ENCODE measurements around the gene PLAAT2.
A peak's percentile ranks its signal among the peaks of the same experiment; 100 is the strongest.
"Not testable (repeated sequence)": the region's sequence is repeated elsewhere in the genome, so short reads cannot be mapped to it uniquely, and the experiment has no call there.

PLAAT2 gene

DNA sequence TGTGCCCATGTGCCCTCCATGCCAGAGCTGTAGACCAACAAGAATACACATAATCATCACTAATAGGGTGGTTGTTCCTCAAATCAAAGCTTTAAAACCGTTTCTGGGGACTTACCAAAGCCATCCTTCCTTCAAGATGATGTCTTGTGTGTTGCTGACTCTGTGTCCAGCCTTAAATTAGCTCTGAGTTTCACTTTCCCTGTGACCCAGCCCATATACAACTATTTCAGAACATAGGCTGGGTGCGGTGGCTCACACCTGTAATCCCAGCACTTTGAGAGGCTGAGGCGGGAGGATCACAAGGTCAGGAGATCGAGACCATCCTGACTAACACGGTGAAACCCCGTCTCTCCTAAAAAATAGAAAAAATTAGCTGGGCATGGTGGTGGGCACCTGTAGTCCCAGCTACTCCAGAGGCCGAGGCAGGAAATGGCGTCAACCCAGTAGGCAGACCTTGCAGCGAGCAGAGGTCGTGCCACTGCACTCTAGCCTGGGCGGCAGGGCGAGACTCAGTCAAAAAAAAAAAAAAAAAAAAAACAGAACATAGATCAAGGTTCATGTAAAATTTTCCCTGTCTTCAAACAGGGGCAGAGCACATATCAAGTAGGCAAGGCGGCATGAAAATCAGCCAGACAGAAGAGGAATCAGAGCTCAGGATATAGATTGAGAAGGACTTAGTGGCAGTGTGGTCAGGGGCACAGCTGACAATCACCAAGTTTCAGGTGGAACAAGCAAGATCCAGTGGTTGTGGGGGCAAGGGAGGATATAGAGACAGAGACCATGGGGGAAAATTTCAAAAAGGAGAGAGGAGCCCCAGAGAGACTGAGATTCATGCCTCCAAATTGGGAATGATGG is at the start of gene PLAAT2:
Gene PLAAT2 (minus strand): TSS at position 179 of the 855 bp plus-strand sequence. CDS start 55 bp downstream, at position 124.
- Histone ChIP-seq H3K27ac (ENCODE audit: low read length) (no peak within 1 kb of the TSS), H3K4me3 (ENCODE audit: low read length) (no peak within 1 kb of the TSS), H3K27me3 (ENCODE audit: insufficient read depth, low read length) (no peaks in the 10 kb centered on the region; the same call in 1 of the 2 replicates), H3K9ac (ENCODE audit: low read depth, low read length) (no peak within 1 kb of the TSS), H3K9me3 (ENCODE audit: insufficient read depth, low read depth, low read length) (no peaks in the 10 kb centered on the region), H3K4me1 (ENCODE audit: insufficient read depth, low read length) (peaks cover 10% of the 10 kb centered on the region), H3K36me3 (ENCODE audit: insufficient read depth, low read depth, low read length) (no peaks in the 10 kb centered on the region)

DNA sequence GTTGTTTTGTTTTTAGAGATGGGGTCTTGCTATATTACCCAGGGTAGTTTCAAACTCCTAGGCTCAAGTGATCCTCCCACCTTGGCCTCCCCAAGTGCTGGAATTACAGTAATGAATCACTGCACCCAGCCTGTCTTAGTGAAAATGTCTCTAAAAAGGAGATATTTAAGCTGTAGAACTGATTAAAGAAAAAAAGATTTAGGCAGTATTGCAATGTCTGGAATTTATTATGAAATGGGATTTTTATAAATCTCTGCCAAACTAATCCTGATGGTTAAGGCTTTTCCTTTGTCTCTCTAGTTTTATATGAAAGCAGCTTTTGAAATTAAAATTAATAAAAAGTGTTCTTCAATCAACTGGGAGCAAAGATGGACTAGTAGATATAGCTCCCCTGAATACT is 49.0 kb upstream of the PLAAT2 start:
- H3K9ac ChIP-seq (ENCODE audit: low read depth, low read length), result no peak overlapping the region
- 0 out of 2 replicates have a peak overlapping the region, but pooled peaks have one; percentile 73 for H3K4me3 ChIP-seq (ENCODE audit: low read length)
- H3K4me1 ChIP-seq (ENCODE audit: insufficient read depth, low read length), result peaks cover 30% of the 10 kb centered on the region
- H3K36me3 ChIP-seq (ENCODE audit: insufficient read depth, low read depth, low read length), result no peaks in the 10 kb centered on the region
- no peaks in the 10 kb centered on the region for H3K9me3 ChIP-seq (ENCODE audit: insufficient read depth, low read depth, low read length)
- no peak overlapping the region for H3K27ac ChIP-seq (ENCODE audit: low read length)
- H3K27me3 ChIP-seq (ENCODE audit: insufficient read depth, low read length), result peaks cover 24% of the 10 kb centered on the region; the same call in 1 of the 2 replicates

DNA sequence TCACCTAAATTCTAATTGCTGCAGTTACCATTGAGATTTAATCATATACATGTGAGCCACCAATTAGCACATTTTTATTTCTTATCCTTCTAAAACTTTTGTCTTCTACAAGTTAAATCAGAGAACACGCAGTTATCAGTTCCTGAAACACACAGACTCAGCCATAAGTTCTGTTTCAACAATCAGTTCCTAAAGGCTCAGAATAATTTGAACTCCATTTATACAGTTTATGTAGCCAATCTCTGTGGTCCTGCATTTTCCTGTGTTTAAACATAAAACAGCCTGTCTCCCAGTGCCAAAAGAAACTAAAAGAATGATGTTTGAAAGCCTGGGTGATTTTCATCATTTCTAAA is 48.2 kb upstream of the PLAAT2 start:
- Histone ChIP-seq H3K27me3 (ENCODE audit: insufficient read depth, low read length) (peaks cover 24% of the 10 kb centered on the region; the same call in 1 of the 2 replicates), H3K9me3 (ENCODE audit: insufficient read depth, low read depth, low read length) (no peaks in the 10 kb centered on the region), H3K4me3 (ENCODE audit: low read length) (peak overlapping the region; percentile 46), H3K9ac (ENCODE audit: low read depth, low read length) (no peak overlapping the region), H3K4me1 (ENCODE audit: insufficient read depth, low read length) (peaks cover 30% of the 10 kb centered on the region), H3K27ac (ENCODE audit: low read length) (no peak overlapping the region), H3K36me3 (ENCODE audit: insufficient read depth, low read depth, low read length) (no peaks in the 10 kb centered on the region)

DNA sequence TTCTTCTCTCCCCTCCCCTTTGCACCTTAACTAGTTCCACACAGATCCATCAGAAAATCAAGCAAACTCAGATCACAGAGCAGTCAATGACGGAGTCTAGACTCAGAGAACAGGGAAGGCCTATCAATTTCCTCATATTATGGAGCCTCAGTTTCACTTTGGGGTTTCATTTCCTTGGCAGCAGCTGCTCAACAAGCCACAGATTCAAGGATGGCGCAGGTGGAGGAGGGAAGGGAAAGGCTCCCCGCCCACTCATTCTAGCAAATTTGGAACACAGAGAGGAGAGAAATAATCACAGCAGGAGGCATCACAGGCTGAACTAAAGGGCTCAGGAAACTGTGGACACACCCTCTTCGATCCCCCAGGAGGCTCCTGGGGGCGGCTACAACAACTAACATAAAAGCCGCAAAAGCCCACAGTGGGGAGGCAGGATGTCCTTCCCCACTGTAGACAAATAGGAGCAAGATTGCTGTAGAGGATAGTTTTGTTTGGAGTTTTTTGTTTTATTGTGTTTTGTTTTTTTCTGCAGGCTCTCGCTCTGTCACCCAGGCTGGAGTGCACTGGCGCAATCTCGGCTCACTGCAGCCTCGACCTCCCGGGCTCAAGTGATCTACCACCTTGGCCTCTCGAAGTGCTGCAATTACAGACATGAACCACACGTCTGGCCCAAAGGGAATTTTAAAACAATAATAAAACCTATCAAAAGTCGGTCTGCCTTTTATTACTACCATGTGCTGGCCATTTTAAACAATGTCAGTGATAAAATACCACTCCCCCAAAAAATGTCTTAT is 47.6 kb upstream of the PLAAT2 start:
- H3K9me3 ChIP-seq (ENCODE audit: insufficient read depth, low read depth, low read length), result no peaks in the 10 kb centered on the region
- H3K4me3 ChIP-seq (ENCODE audit: low read length), result peak overlapping the region; percentile 46
- H3K4me1 ChIP-seq (ENCODE audit: insufficient read depth, low read length), result peaks cover 30% of the 10 kb centered on the region
- no peak overlapping the region for H3K27ac ChIP-seq (ENCODE audit: low read length)
- H3K9ac ChIP-seq (ENCODE audit: low read depth, low read length), result no peak overlapping the region; the same call in 1 of the 2 replicates
- H3K36me3 ChIP-seq (ENCODE audit: insufficient read depth, low read depth, low read length), result no peaks in the 10 kb centered on the region
- peaks cover 24% of the 10 kb centered on the region; the same call in 1 of the 2 replicates for H3K27me3 ChIP-seq (ENCODE audit: insufficient read depth, low read length)

DNA sequence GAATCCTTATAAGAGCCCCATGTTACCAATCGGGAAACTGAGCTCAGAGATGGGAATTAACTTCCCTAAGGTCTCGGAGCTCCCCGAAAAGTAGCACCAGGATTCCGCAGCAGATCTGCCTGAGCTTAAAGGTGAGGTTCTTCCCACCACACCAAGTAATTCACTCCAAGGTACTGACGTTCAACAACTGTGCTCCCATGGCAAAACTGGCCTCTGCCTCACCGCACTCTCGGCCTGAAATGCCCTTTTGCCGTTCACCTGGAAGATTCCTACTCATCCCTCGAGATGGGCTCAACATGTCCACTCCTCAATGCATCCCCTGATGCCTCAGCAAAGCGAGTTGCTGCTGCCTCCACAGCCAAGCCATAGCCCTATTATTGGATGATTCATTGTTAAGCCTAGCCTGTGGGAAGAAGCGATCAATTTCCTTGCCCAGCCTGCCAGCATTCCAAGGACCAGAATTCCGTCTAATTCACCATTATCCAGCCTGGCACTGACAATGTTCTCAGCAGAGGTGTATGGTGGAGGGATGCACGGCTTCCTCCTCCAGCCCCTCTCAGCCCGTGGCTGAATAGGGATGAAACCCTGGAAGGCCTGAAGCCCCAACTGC is 46.9 kb upstream of the PLAAT2 start:
- Histone ChIP-seq H3K4me1 (ENCODE audit: insufficient read depth, low read length) (peaks cover 30% of the 10 kb centered on the region), H3K4me3 (ENCODE audit: low read length) (peak overlapping the region; percentile 46; the same call in 1 of the 2 replicates)

DNA sequence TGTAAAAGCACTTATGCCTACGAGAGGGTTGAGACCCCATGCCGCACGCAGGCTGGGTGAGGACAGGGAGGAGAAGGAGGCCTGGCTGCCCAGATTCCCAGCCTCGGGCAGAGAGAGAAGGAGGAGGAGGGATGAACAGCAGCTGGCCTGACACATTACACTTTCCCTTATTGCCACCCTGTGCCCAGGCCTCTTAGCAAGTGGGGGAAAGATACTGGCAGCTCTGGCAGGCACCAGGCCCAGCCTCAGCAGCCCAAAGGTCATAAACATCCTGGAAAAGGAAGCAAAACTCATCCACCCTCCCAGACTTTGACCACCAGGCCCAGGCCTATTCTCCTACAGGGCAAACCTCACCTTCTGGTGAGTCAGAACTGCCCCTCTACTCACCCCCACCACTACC is 46.4 kb upstream of the PLAAT2 start:
- H3K4me1 ChIP-seq (ENCODE audit: insufficient read depth, low read length), result peaks cover 30% of the 10 kb centered on the region
- H3K36me3 ChIP-seq (ENCODE audit: insufficient read depth, low read depth, low read length), result no peaks in the 10 kb centered on the region
- H3K27ac ChIP-seq (ENCODE audit: low read length), result no peak overlapping the region
- peaks cover 24% of the 10 kb centered on the region; the same call in 1 of the 2 replicates for H3K27me3 ChIP-seq (ENCODE audit: insufficient read depth, low read length)
- H3K4me3 ChIP-seq (ENCODE audit: low read length), result no peak overlapping the region
- no peak overlapping the region for H3K9ac ChIP-seq (ENCODE audit: low read depth, low read length)
- no peaks in the 10 kb centered on the region for H3K9me3 ChIP-seq (ENCODE audit: insufficient read depth, low read depth, low read length)

More for the DNA sequence above, 46.9 kb upstream of the PLAAT2 start:
- H3K9me3 ChIP-seq (ENCODE audit: insufficient read depth, low read depth, low read length), result no peaks in the 10 kb centered on the region
- no peak overlapping the region; the same call in 1 of the 2 replicates for H3K9ac ChIP-seq (ENCODE audit: low read depth, low read length)
- no peaks in the 10 kb centered on the region for H3K36me3 ChIP-seq (ENCODE audit: insufficient read depth, low read depth, low read length)
- H3K27ac ChIP-seq (ENCODE audit: low read length), result no peak overlapping the region
- peaks cover 24% of the 10 kb centered on the region; the same call in 1 of the 2 replicates for H3K27me3 ChIP-seq (ENCODE audit: insufficient read depth, low read length)

DNA sequence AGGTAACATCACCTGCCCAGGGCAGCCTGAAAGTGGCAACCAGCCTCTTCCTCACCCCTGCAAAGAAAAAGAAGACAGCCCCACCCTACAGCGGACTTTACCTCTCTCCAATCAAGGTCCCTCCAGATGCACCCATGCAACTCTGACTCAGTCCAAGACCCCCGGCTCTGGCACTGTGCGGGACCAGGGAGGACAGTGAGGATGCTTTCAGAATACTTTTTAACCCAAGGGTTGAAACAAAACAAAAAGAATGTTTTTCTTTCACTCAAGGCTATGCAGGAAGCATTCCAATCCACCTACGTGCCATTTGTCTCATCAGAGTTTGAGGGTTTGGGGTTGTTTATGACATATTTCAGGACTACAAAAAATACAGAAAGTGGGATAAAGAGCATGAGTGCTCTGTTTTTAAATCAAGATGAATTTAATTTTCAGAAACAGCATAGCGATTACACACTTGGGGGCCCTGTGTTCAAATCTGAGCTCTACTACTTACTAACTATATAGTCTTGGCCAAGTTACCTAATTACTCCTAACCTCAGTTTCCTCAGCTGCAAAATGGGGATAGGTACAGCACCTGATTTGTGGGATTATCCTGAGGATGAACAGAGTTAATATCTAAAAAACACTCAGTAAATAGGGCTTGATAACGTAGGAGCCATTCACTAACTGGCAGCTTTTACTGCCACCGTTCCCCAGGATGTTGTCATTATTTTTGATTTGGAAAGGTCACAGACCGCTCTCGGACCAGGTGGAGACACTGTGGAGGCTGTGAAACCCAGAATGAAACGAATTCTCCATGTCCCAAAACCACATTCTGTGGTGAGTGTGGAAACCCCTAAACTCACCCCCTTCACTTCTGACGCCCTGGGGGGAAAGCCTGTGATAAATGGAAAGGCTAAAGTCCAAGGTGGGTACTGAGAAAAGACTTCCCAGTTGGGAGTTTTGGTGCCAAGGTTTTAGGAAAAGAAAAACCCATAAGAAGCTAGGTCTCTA is 45.5 kb upstream of the PLAAT2 start:
- H3K9ac ChIP-seq (ENCODE audit: low read depth, low read length), result no peak overlapping the region
- H3K4me3 ChIP-seq (ENCODE audit: low read length), result no peak overlapping the region
- H3K36me3 ChIP-seq (ENCODE audit: insufficient read depth, low read depth, low read length), result no peaks in the 10 kb centered on the region
- no peak overlapping the region for H3K27ac ChIP-seq (ENCODE audit: low read length)
- H3K9me3 ChIP-seq (ENCODE audit: insufficient read depth, low read depth, low read length), result no peaks in the 10 kb centered on the region
- peaks cover 17% of the 10 kb centered on the region; the same call in 1 of the 2 replicates for H3K27me3 ChIP-seq (ENCODE audit: insufficient read depth, low read length)
- H3K4me1 ChIP-seq (ENCODE audit: insufficient read depth, low read length), result peaks cover 30% of the 10 kb centered on the region

DNA sequence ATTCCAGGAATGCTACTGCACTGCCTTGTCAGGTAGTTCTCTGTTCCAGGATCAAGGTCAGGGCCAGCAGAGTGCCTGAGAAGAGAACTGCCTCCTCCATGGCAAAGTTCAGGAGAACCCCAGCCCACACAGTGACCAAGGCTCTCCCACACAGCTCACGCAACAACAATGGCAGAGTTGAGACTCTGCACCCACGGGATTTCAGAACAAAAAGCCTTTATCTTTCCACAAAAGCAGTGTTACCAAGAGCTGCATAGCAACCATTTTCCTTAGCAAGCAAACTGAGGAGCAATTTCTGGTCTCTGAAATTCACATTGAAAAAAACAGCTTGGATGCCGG is 40.0 kb upstream of the PLAAT2 start:
- no peak overlapping the region for H3K9ac ChIP-seq (ENCODE audit: low read depth, low read length)
- H3K27me3 ChIP-seq (ENCODE audit: insufficient read depth, low read length), result no peaks in the 10 kb centered on the region
- H3K27ac ChIP-seq (ENCODE audit: low read length), result no peak overlapping the region
- peaks cover 2% of the 10 kb centered on the region; the same call in 1 of the 2 replicates for H3K36me3 ChIP-seq (ENCODE audit: insufficient read depth, low read depth, low read length)
- peaks cover 3% of the 10 kb centered on the region; the same call in 1 of the 2 replicates for H3K4me1 ChIP-seq (ENCODE audit: insufficient read depth, low read length)
- H3K4me3 ChIP-seq (ENCODE audit: low read length), result no peak overlapping the region
- no peaks in the 10 kb centered on the region for H3K9me3 ChIP-seq (ENCODE audit: insufficient read depth, low read depth, low read length)

DNA sequence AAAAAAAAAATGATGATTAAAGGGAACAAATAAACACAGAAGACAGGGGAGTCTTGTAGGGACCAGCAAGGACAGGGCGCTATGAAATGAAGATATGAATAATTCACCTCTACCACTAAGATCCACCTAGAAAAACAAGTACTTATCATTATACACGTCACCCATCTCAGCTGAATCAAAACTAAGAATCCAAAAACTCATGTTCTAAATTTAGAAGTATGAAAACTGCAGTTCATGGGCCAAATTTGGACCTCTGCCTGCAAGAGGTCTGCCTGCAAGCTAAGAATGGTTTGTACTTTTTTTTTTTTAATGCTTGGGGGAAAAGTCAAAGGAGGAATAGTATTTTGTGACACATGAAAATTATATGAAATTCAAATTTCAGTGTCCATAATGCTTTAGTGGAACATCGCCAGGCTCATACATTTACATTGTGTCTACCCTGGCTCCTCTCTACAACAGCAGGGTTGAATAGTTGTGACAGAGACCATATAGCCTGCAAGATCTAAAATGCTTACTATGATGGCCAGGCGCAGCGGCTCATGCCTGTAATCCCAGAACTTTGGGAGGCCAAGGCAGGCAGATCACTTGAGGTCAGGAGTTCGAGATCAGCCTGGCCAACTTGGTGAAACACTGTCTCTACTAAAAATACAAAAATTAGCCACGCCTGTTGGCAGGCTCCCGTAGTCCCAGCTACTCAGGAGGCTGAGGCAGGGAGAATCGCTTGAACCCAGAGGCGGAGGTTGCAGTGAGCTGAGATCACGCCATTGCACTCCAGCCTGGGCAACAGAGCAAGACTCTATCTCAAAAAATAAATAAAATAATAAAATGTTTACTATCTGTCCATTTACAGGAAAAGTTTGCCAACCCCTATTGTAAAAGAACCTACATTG is 39.4 kb upstream of the PLAAT2 start:
- H3K27ac ChIP-seq (ENCODE audit: low read length); H3K27me3 ChIP-seq (ENCODE audit: insufficient read depth, low read length); H3K4me3 ChIP-seq (ENCODE audit: low read length); H3K36me3 ChIP-seq (ENCODE audit: insufficient read depth, low read depth, low read length); H3K9me3 ChIP-seq (ENCODE audit: insufficient read depth, low read depth, low read length); H3K4me1 ChIP-seq (ENCODE audit: insufficient read depth, low read length); H3K9ac ChIP-seq (ENCODE audit: low read depth, low read length): not testable (repeated sequence)
